ENCODE results near the gene PARP9. TPM values are rescaled to one million over a fixed set of nuclear protein-coding genes. Genes with fewer than 3 reads are reported as not detected.

The PARP9 gene
- total and polyA plus RNA-seq, 10 of the 15 experiments (the other 5 are each of a cell fraction or from before 2014, with no cell fraction given), result 34.0 to 122 (median 46.1) TPM

- no peaks in the 10 kb centered on the region for H4K20me1 ChIP-seq (ENCODE audit: control insufficient read depth, insufficient read depth)
- ATAC-seq (no peak), FAIRE-seq (no peak), DNase-seq (ENCODE audit: low read depth, low spot score) (no peak)
- SMC1A ChIA-PET (ENCODE audit: uncharacterized antibody, unreplicated experiment), result interaction anchor here (1.6 to 2.5 kb wide), 2 partner anchors 51 to 62 kb away, joined by 8 to 10 read pairs; no protein-coding TSS in a partner anchor
- CTCF ChIA-PET, result interaction anchor here (1.1 kb wide), 1 partner anchor 23 kb away, joined by 3 read pairs; no protein-coding TSS in a partner anchor
- intact Hi-C loops (cut with micrococcal nuclease; ENCODE audit: unreplicated experiment), result no loop called here
- H3K36me3 ChIP-seq (ENCODE audit: control insufficient read depth in 2 of 2, insufficient read depth in 2 of 2, low read length in 1 of 2), result no peaks in the 10 kb centered on the region
- no peak overlapping the region for H2AFZ ChIP-seq (ENCODE audit: control insufficient read depth, low read depth, low read length)
- no peaks in the 10 kb centered on the region for H3K4me1 ChIP-seq (ENCODE audit: control insufficient read depth, insufficient read depth, low read length)
- no peak overlapping the region for H3K4me2 ChIP-seq (ENCODE audit: control insufficient read depth, insufficient read depth)
- no peak overlapping the region for H3K9ac ChIP-seq (ENCODE audit: control insufficient read depth, insufficient read depth, low read length)
- no TSS peak for BruUV-seq (replicated peaks)
- POLR2A ChIA-PET, result no interaction called here
- no peaks in the 10 kb centered on the region for H3K27me3 ChIP-seq (replicated peaks in 1 of 2; ENCODE audit: control insufficient read depth in 2 of 2, insufficient read depth in 2 of 2, low read length in 1 of 2)
- no peaks in the 10 kb centered on the region for H3K79me2 ChIP-seq (ENCODE audit: control insufficient read depth, insufficient read depth, low read length)
- no peak overlapping the region for H3K27ac ChIP-seq (ENCODE audit: control insufficient read depth, insufficient read depth)
- no peaks in the 10 kb centered on the region for H3K9me3 ChIP-seq (replicated peaks; ENCODE audit: control insufficient read depth, insufficient read depth, low read length)
- TF ChIP-seq CBX3 (IDR thresholded peaks at IDR 0.05; ENCODE audit: borderline replicate concordance, low read depth) (no peak), MEF2B (IDR thresholded peaks at IDR 0.05; ENCODE audit: partially characterized antibody, poor library complexity, severe bottlenecking) (no peak), TCF12 (IDR thresholded peaks at IDR 0.05; ENCODE audit: low read depth, low read length) (no peak), CHD1 (IDR thresholded peaks at IDR 0.05; ENCODE audit: low read depth, low read length) (no peak), CREB1 (IDR thresholded peaks at IDR 0.05; ENCODE audit: low read depth) (no peak), STAT1 (conservative IDR thresholded peaks at IDR 0.05) (no peak), RB1 (IDR thresholded peaks at IDR 0.05; ENCODE audit: borderline replicate concordance) (no peak), RCOR1 (conservative IDR thresholded peaks at IDR 0.05; ENCODE audit: low read depth, low read length) (no peak), ZNF384 (IDR thresholded peaks at IDR 0.05; ENCODE audit: borderline replicate concordance, low read depth, low read length) (no peak), IKZF1 (conservative IDR thresholded peaks at IDR 0.05) (no peak), EGR1 (IDR thresholded peaks at IDR 0.05; ENCODE audit: borderline replicate concordance in 1 of 2, low read depth in 2 of 2, low read length in 2 of 2) (no peak), MYB (IDR thresholded peaks at IDR 0.05; ENCODE audit: borderline replicate concordance, low read depth, low read length) (no peak)
- TF ChIP-seq, protein P1, sequence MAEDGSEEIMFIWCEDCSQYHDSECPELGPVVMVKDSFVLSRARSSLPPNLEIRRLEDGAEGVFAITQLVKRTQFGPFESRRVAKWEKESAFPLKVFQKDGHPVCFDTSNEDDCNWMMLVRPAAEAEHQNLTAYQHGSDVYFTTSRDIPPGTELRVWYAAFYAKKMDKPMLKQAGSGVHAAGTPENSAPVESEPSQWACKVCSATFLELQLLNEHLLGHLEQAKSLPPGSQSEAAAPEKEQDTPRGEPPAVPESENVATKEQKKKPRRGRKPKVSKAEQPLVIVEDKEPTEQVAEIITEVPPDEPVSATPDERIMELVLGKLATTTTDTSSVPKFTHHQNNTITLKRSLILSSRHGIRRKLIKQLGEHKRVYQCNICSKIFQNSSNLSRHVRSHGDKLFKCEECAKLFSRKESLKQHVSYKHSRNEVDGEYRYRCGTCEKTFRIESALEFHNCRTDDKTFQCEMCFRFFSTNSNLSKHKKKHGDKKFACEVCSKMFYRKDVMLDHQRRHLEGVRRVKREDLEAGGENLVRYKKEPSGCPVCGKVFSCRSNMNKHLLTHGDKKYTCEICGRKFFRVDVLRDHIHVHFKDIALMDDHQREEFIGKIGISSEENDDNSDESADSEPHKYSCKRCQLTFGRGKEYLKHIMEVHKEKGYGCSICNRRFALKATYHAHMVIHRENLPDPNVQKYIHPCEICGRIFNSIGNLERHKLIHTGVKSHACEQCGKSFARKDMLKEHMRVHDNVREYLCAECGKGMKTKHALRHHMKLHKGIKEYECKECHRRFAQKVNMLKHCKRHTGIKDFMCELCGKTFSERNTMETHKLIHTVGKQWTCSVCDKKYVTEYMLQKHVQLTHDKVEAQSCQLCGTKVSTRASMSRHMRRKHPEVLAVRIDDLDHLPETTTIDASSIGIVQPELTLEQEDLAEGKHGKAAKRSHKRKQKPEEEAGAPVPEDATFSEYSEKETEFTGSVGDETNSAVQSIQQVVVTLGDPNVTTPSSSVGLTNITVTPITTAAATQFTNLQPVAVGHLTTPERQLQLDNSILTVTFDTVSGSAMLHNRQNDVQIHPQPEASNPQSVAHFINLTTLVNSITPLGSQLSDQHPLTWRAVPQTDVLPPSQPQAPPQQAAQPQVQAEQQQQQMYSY (CRISPR knock-in tag; IDR thresholded peaks at IDR 0.05), result no peak
- in situ Hi-C loops (cut with MboI), result no loop called here
- RAD21 ChIA-PET (ENCODE audit: unreplicated experiment), result interaction anchor here (1.5 kb wide), 1 partner anchor 60 kb away, joined by 4 read pairs; no protein-coding TSS in a partner anchor
- H3K4me3 ChIP-seq, result no peak overlapping the region
Observed at GRCh38 chr3:122519693-122520092, 44.4 kb downstream of the PARP9 start.

All from GM12878 (cell line).